ENCODE measurements around the gene CFAP97. TPM values are rescaled to one million over a fixed set of nuclear protein-coding genes. Genes with fewer than 3 reads are reported as not detected.
A peak's percentile ranks its signal among the peaks of the same experiment; 100 is the strongest.
"Not testable (repeated sequence)": the region's sequence is repeated elsewhere in the genome, so short reads cannot be mapped to it uniquely, and the experiment has no call there.

The CFAP97 gene
- total RNA-seq, 1 donor from 2014 or later, result 78.6 TPM

GRCh38 chr4:185207466-185207865, 3.7 kb upstream of the CFAP97 start:
- TF ChIP-seq EZH2phosphoT487 (IDR thresholded peaks at IDR 0.05), result no peak
- TF ChIP-seq EZH2 (IDR thresholded peaks at IDR 0.05), result no peak
- TF ChIP-seq CTCF (IDR thresholded peaks at IDR 0.05), result no peak
- no peaks in the 10 kb centered on the region for H3K36me3 ChIP-seq
- no peak overlapping the region for H3K27ac Mint-ChIP-seq
- H3K4me2 ChIP-seq, result no peak overlapping the region
- H3K4me3 ChIP-seq, result no peak overlapping the region
- H3K9me3 ChIP-seq (ENCODE audit: low read depth), result no peaks in the 10 kb centered on the region
- peaks cover 15% of the 10 kb centered on the region for H3K27me3 ChIP-seq
- DNase-seq (ENCODE audit: low spot score), result no peak
- peaks cover 31% of the 10 kb centered on the region for H3K4me1 ChIP-seq
- H3K27me3 Mint-ChIP-seq (ENCODE audit: insufficient read depth, low read depth), result peaks cover 7% of the 10 kb centered on the region
- peaks cover 9% of the 10 kb centered on the region for H4K20me1 ChIP-seq (ENCODE audit: low read depth)
- no peaks in the 10 kb centered on the region for H3K36me3 Mint-ChIP-seq
- H3K9ac ChIP-seq, result no peak overlapping the region
- no peak overlapping the region for H2AFZ ChIP-seq (replicated peaks)
- H3K4me3 Mint-ChIP-seq, result no peak overlapping the region
- no peaks in the 10 kb centered on the region for H3K9me3 Mint-ChIP-seq
- peaks cover 40% of the 10 kb centered on the region for H3K79me2 ChIP-seq (ENCODE audit: low read depth)
- no peak overlapping the region for H3K27ac ChIP-seq
- peaks cover 24% of the 10 kb centered on the region for H3F3A ChIP-seq (ENCODE audit: low read depth)
- peaks cover 37% of the 10 kb centered on the region for H3K4me1 Mint-ChIP-seq

- Histone ChIP-seq H2AFZ (replicated peaks) (no peak overlapping the region), H4K20me1 (ENCODE audit: low read depth) (no peaks in the 10 kb centered on the region), H3K4me3 (no peak overlapping the region), H3K4me2 (no peak overlapping the region), H3K36me3 (no peaks in the 10 kb centered on the region), H3K4me1 (peaks cover 33% of the 10 kb centered on the region), H3K9ac (no peak overlapping the region), H3F3A (ENCODE audit: low read depth) (peaks cover 24% of the 10 kb centered on the region), H3K27ac (no peak overlapping the region), H3K9me3 (ENCODE audit: low read depth) (no peaks in the 10 kb centered on the region), H3K27me3 (peaks cover 15% of the 10 kb centered on the region), H3K79me2 (ENCODE audit: low read depth) (peaks cover 40% of the 10 kb centered on the region)
- no peak for TF ChIP-seq EZH2phosphoT487 (IDR thresholded peaks at IDR 0.05)
- TF ChIP-seq EZH2 (IDR thresholded peaks at IDR 0.05), result no peak
- no peak for TF ChIP-seq CTCF (IDR thresholded peaks at IDR 0.05)
- no peaks in the 10 kb centered on the region for H3K9me3 Mint-ChIP-seq
- H3K4me3 Mint-ChIP-seq, result no peak overlapping the region
- peaks cover 7% of the 10 kb centered on the region for H3K27me3 Mint-ChIP-seq (ENCODE audit: insufficient read depth, low read depth)
- no peaks in the 10 kb centered on the region for H3K36me3 Mint-ChIP-seq
- H3K27ac Mint-ChIP-seq, result no peak overlapping the region
- H3K4me1 Mint-ChIP-seq, result peaks cover 36% of the 10 kb centered on the region
- no peak for DNase-seq (ENCODE audit: low spot score)
These were observed 2.0 kb upstream of the CFAP97 start for GRCh38 chr4:185205697-185206342.

GRCh38 chr4:185205073-185205472, 1.3 kb upstream of the CFAP97 start:
- H3K27ac Mint-ChIP-seq; H3K4me3 ChIP-seq; H3K36me3 ChIP-seq; H3K27ac ChIP-seq; H4K20me1 ChIP-seq (ENCODE audit: low read depth); H3K9ac ChIP-seq; DNase-seq (ENCODE audit: low spot score); H3K9me3 Mint-ChIP-seq; H2AFZ ChIP-seq (replicated peaks); H3K36me3 Mint-ChIP-seq; H3K9me3 ChIP-seq (ENCODE audit: low read depth); H3K27me3 Mint-ChIP-seq (ENCODE audit: insufficient read depth, low read depth): not testable (repeated sequence)
- Histone ChIP-seq H3K27me3 (peaks cover 15% of the 10 kb centered on the region), H3K79me2 (ENCODE audit: low read depth) (peaks cover 40% of the 10 kb centered on the region), H3F3A (ENCODE audit: low read depth) (peaks cover 18% of the 10 kb centered on the region), H3K4me2 (peak overlapping the region; percentile 90), H3K4me1 (peaks cover 33% of the 10 kb centered on the region)
- Mint-ChIP-seq H3K4me1 (peaks cover 35% of the 10 kb centered on the region), H3K4me3 (peak overlapping the region; percentile 85)

GRCh38 chr4:185204238-185204910, 574 bp upstream of the CFAP97 start:
- H3K27me3 ChIP-seq, result peaks cover 15% of the 10 kb centered on the region
- DNase-seq (ENCODE audit: low spot score), result no peak
- Mint-ChIP-seq H3K4me3 (peak overlapping the region; percentile 85), H3K9me3 (no peaks in the 10 kb centered on the region), H3K27ac (peak overlapping the region; percentile 11), H3K27me3 (ENCODE audit: insufficient read depth, low read depth) (peaks cover 7% of the 10 kb centered on the region), H3K36me3 (peaks cover 3% of the 10 kb centered on the region), H3K4me1 (peaks cover 35% of the 10 kb centered on the region)
- peak overlapping the region; percentile 76 for H3K4me3 ChIP-seq
- peaks cover 33% of the 10 kb centered on the region for H3K4me1 ChIP-seq
- peaks cover 17% of the 10 kb centered on the region for H3F3A ChIP-seq (ENCODE audit: low read depth)
- H3K79me2 ChIP-seq (ENCODE audit: low read depth), result peaks cover 45% of the 10 kb centered on the region
- no peaks in the 10 kb centered on the region for H3K9me3 ChIP-seq (ENCODE audit: low read depth)
- H3K4me2 ChIP-seq, result peak overlapping the region; percentile 90
- no peaks in the 10 kb centered on the region for H3K36me3 ChIP-seq
- no peak overlapping the region for H3K9ac ChIP-seq
- H2AFZ ChIP-seq (replicated peaks), result peak overlapping the region; percentile 41
- TF ChIP-seq EZH2 (IDR thresholded peaks at IDR 0.05) (no peak), EZH2phosphoT487 (IDR thresholded peaks at IDR 0.05) (no peak), CTCF (IDR thresholded peaks at IDR 0.05) (no peak)
- H4K20me1 ChIP-seq (ENCODE audit: low read depth), result no peaks in the 10 kb centered on the region
- H3K27ac ChIP-seq, result no peak overlapping the region

Data from neural progenitor cell (in vitro differentiated cells).